Epithelial cell of prostate (primary cell): ENCODE data around the gene SCN1B.
"Not testable (repeated sequence)": the region's sequence is repeated elsewhere in the genome, so short reads cannot be mapped to it uniquely, and the experiment has no call there.

Experiments used
- DNase-seq: peaks from one replicate; pipeline ENCODE4 v3.0.0-alpha.2; 2011; ENCODE audit warnings: low read depth, low spot score
- H3K27ac ChIP-seq: fragments of 450-650 bp; 2 replicates; pipeline ENCODE4 v1.5.1; 2017; ENCODE audit warnings: mild to moderate bottlenecking

Gene SCN1B

DNA sequence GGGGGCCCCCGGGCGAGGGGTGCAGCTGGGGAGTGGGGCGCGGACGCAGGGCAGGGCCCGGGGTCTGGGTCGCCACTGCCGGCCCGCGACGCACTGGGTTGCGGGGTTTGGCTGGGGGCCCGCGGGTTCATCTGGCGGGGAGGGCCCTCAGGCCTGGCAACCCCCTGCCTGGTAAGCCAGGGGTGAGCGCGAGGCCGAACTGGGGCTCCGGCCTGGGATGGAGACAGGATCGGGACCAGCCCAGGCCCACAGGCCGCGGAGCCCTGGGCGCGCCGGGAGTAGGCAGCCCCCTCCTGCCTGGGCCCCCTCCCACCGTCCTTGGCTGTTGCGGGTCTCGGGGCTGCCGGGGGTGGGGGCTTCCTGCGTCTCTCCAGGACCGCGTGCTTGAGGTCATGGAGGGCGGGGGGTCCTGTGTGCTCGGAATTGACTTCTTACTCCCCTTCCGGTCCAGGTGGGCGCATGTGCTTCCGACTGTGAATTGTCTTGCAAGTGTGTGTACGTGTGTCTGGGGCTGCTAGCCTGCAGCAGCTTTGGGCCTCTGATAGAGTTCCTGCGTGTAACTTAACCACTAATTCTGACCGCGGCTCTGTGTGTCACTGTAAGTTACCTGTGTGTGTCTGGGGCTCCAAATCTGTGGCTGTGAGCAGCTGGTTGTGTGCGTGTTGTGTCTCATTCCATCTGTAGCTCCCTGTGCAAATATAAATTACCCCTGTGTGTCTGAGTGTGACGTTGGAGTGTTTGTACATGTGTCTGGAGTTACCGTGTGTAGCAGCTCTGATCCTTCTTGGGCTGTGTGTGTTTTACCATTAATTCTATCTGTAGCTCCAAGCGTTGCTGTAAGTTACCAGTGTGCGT, 29.4 kb upstream of the SCN1B start:
- H3K27ac ChIP-seq: peak overlapping the region; percentile 78
- DNase-seq: no peak

DNA sequence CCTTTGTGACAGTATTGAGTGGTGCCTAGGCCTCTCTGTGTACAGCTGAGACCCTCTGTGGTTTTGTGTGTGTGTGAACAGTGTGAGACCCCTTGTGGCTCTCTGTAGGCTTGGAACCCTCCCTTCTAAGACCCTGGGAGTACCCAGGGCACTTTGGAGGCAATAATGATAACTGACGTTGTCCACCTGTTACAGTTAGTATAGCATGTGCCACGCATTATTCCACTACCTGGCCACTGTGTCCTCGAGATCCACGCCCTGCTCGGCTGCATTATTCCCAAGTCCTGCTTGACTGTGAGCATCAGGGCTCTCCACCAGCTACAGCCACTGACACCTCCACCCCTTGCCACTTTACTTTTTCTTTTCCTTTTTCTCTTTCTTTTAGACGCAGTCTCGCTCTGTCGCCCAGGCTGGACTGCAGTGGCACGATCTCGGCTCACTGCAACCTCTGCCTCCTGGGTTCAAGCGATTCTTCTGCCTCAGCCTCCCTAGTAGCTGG, 28.2 kb upstream of the SCN1B start:
- no peak overlapping the region for H3K27ac ChIP-seq
- no peak for DNase-seq

GRCh38 chr19:35004517-35005255, 25.6 kb upstream of the SCN1B start:
- DNase-seq: no peak
- H3K27ac ChIP-seq: no peak overlapping the region

DNA sequence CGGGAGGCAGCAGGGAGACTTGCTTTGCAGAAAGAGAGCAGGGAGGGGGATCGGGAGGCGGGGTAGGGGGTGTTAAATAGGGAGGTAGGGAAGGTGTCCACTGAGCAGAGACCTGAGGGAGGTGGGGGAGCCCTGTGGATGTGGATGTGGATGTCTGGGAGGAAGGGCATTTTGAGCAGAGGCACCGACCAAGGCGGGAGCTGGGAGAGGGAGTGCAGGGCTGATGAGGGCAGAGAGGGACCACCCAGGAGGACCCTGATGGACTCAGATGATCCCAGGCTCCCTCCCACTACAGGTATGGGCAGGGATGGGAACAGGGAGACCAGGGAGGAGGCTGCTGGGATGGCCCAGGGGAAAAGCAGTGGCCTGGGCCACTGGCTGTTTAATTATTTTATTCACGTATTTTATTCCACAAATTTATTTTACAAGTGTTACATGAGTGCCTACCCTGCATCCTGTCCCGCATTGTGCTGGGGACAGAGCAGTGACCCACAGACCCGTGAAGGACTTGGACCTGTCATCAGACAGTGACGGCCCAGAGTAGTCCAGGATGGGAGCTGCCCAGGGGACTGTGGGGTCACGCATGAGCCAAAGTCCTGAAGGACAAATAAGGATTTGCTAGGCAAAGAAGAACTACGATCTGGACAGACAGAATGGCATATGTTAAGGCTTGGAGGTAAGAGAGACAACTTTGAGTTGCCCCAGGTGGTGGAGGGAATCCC, 24.9 kb upstream of the SCN1B start:
- peak overlapping the region; percentile 59 for H3K27ac ChIP-seq
- DNase-seq: no peak

DNA sequence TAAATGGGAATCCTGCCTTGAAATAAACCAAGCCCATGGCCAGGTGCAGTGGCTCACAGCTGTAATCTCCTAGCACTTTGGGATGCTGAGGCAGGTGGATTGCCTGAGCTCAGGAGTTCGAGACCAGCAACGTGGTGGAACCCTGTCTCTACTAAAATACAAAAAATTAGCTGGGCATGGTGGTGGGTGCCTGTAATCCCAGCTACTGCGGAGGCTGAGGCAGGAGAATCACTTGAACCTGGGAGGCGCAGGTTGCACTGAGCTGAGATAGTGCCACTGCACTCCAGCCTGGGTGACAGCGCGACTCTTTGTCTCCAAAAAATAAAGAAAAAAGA, 24.3 kb upstream of the SCN1B start:
- peak overlapping the region; percentile 59 for H3K27ac ChIP-seq
- DNase-seq: not testable (repeated sequence)

DNA sequence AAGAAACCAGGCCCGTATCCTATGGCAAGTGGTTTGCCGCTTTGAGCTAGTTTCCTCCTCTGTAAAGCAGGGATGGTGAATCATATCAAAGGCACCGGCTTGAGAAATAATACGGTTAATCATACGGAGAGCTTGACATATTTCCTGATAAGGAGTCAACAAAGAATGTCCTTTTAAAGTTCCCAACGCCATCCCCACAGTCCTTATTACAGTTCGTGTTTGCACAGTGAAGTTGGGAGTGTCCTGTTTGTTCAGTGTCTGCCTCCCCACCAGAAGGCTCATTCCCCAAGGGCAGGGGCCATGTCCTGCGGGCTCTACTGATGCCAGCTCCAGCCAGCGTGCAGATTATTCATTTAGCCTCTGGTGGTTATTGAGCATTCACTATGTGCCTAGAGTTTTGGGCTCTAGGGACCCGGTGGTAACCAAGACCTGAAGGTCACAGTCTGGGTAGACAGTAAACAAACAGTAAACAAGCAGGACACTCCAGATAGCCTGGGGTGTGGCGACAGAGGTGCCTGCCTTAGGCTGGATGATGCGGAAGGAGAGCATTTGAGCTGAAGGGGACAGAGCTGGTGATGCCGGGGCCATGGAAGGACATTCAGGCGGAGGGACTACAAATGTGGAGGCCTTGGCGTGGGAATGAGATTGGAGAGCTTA, 23.8 kb upstream of the SCN1B start:
- peak overlapping the region; percentile 59 for H3K27ac ChIP-seq
- peak; percentile 54 for DNase-seq

- no peak for DNase-seq
- H3K27ac ChIP-seq: peak overlapping the region; percentile 59
Measured at GRCh38 chr19:35006999-35007365, 23.3 kb upstream of the SCN1B start.

GRCh38 chr19:35007427-35007826, 22.8 kb upstream of the SCN1B start:
- DNase-seq, H3K27ac ChIP-seq: not testable (repeated sequence)

DNA sequence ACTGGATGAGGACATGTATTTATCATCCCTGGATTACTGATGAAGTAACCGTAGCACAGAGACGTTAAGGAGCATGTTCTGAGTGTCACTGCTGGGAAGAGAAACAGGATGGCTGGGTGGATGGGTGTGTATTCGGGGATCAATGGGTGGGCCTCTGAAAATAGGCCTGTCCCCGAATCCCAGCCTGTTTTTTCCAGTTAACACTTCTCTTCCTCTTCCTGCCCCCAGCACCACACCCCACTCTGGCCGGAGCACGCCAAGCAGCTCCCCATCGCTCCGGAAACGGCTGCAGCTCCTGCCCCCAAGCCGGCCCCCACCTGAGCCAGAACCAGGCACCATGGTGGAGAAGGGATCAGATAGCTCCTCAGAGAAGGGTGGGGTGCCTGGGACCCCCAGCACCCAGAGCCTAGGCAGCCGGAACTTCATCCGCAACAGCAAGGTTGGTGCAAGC, 21.4 kb upstream of the SCN1B start:
- no peak overlapping the region for H3K27ac ChIP-seq
- DNase-seq: no peak

GRCh38 chr19:35009424-35010415, 20.6 kb upstream of the SCN1B start:
- no peak overlapping the region for H3K27ac ChIP-seq
- no peak for DNase-seq

GRCh38 chr19:35011091-35011689, 19.1 kb upstream of the SCN1B start:
- no peak for DNase-seq
- H3K27ac ChIP-seq: no peak overlapping the region

- DNase-seq: no peak
- H3K27ac ChIP-seq: no peak overlapping the region
Measured at GRCh38 chr19:35011737-35012682, 18.3 kb upstream of the SCN1B start.

DNA sequence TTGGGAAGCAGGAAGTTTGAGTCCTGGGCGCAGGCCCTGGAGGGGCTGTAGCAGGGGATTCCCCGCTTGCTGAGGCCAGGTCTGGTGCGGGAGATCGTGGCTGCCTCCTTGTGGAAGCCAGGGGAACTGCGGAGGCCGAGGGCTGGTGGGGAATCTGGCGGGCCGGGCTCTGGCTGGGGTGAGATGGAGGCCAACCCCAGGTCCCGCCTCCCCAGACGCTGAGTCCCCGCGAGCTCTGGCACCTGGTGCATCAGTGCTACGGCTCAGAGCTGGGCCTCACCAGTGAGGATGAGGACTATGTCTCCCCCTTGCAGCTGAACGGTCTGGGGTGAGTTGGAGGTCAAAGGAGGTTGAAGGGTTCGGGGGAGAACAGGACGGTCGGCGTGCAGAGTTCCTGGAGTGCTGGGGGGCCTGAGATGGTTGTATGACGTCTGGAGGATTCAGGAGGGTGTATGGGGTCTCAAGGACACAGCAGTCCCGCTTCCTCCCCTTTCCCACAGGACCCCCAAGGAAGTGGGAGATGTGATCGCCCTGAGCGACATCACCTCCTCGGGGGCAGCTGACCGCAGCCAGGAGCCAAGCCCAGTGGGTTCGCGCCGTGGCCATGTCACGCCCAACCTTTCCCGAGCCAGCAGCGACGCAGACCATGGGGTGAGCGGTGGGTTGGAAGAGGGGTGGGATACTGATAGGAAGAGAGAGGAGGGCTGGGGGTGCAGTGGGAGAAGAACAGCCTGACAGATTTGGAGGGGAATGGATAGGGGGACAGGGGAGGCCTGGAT, 17.0 kb upstream of the SCN1B start:
- H3K27ac ChIP-seq: no peak overlapping the region
- DNase-seq: no peak

GRCh38 chr19:35013820-35014754, 16.2 kb upstream of the SCN1B start:
- DNase-seq: no peak
- H3K27ac ChIP-seq: no peak overlapping the region

DNA sequence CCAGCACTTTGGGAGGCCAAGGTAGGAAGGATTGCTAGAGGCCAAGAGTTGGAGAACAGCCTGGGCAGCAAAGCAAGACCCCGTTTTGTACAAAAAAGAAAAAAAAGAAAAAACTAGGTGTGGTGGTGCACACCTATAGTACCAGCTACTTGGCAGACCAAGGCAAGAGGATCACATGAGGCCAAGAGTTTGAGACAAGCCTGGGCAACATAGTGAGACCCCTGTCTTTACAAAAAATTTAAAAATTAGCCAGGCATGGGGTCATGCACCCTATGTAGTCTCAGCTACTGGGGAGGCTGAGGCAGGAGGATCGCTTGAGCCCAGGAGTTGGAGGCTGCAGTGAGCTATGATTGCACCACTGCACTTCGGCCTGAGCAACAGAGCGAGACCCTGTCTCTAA, 15.5 kb upstream of the SCN1B start:
- not testable (repeated sequence) for H3K27ac ChIP-seq, DNase-seq
